Measurements from ENCODE around the gene DENND6B.

DENND6B gene

GRCh38 chr22:50269970-50270665 is 56.7 kb downstream of the DENND6B start, which contains the start of gene MAPK11:
Gene MAPK11 (minus strand): TSS chr22:50270380. CDS start chr22:50270292, 88 bp downstream.
- peak in 2 of 3 experiments; percentile 49 to 56 for DNase-seq

GRCh38 chr22:50269573-50269969 is 57.2 kb downstream of the DENND6B start:
- no peak for DNase-seq

GRCh38 chr22:50268655-50269113 is 58.1 kb downstream of the DENND6B start:
- DNase-seq: no peak

- no peak for DNase-seq
Observed at GRCh38 chr22:50267591-50268390, 59.0 kb downstream of the DENND6B start.

- no peak for DNase-seq
Observed at GRCh38 chr22:50266994-50267393, 59.8 kb downstream of the DENND6B start.

GRCh38 chr22:50264946-50265669 is 61.7 kb downstream of the DENND6B start:
- no peak for DNase-seq

- no peak for DNase-seq
Observed at GRCh38 chr22:50264104-50264745, 62.6 kb downstream of the DENND6B start.

- DNase-seq: no peak
Observed at GRCh38 chr22:50262973-50263617, 63.7 kb downstream of the DENND6B start.

GRCh38 chr22:50262460-50262911 is 64.3 kb downstream of the DENND6B start:
- no peak for DNase-seq

DNA sequence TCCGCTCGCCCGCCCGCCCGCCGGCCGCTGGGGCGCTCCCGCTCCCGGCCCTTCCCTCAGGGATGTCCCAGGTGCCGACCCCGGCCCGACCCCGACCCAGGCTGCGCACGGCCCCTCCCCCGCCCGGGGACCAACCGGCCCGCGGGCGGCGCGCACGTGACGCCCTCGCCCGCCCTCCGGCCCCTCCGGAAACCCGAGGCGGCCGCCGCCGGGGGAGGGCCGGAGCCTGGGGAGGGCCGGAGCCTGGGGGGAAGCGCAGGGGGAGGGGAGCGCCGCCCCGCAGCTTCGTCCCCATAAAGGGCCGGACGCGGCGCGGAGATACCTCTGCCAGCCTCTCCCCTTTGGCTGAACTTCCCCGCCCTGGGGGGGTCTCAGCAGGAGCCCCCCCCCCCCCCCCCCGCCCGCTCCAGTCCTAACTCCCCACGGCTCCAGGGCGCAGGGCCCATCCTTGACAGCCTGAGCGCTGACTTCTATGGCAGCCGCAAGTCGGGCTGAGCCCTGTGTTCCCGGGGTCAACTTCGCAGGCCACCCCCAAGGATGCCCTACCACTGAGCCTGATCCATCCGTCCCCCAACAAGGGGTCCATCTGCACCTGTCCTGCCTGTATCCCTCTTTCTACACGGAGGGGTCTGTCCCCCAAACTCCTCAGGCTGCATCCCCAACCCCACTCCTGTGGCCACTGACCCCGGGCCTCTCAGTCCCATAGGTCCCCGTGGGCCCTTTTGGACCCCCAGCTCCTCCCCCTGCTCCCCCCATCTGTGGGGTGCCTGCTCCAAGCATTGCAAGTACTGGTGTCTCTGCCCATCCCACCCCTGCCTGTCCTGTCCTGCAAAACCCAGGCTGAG is 65.0 kb downstream of the DENND6B start, which contains the start of gene MAPK12:
MAPK12 (minus strand) TSS at position 69 of the 845 bp plus-strand sequence. CDS start 174 bp downstream, outside the sequence.
- DNase-seq: peak in 2 of 3 experiments; percentile 49 to 59

DNA sequence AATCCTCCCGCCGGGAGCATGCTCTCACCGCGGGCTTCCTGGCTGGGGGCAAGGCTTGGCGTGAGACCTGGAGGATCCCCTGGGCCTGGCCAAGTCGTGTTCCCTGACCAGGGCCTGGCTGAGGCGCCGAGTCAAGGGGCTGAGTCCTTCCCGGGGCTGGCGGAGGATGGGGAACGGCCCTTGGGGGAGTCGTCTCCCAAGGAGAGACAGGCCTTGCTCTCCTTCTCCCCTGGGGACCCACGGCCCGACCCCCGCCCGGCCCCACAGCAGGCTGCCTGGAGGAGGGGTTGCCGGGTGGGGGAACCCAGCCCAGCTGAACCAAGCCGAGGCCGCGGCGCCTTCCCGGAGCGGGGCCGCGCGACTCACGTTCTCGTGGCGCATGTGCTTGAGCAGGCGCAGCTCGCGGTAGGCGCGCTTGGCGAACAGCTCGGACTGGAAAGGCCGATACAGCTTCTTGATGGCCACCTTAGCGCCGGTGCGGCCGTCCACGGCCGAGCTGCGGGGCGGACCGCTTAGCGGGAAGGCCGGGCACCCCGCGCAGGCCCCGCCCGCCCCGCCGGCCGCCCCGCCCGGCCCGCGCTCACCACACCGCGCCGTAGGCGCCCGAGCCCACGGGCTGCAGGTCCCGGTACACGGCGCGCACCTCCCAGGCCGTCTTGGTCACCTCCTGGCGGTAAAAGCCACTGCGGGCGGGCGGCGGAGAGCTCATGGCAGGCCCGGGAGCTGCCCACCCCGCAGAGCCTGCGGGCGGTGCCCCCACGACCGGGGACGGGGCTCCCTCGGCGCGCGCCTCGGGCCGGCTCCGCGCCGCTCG is 65.8 kb downstream of the DENND6B start:
- peak in 2 of 3 experiments; percentile 54 to 65 for DNase-seq

DNA sequence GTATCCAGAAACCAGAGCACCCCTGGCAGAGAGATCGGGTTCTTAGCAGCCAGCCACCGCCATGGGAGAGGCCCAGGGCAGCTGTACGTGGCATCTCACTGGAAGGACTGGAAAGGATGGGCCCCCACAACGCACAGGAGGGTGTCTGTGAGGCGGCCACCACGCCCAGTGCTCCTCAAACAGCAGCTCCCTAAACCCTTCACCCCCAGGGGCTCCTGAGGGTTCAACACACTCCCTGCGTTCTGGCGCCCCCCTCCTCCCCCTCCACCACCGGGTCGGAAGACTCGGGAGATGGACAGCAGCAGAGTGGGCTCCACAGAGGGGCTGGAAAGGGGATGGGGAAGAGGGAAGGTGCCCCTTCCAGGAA is 66.4 kb downstream of the DENND6B start:
- peak in 2 of 3 experiments; percentile 47 to 54 for DNase-seq

- DNase-seq: no peak
Observed at GRCh38 chr22:50259302-50259701, 67.5 kb downstream of the DENND6B start.

Measured in NCI-H1417 (cell line).